ENCODE results near the gene CDSN.

Gene CDSN

GRCh38 chr6:31125162-31125561 is 4.9 kb upstream of the CDSN start:
- TF ChIP-seq CTCF (IDR thresholded peaks at IDR 0.05; ENCODE audit: low read depth, low read length, missing control alignments), result no peak
- H3K4me3 ChIP-seq (ENCODE audit: low read depth, low read length), result no peak overlapping the region
- DNase-seq (ENCODE audit: low read depth), result no peak

- no peak overlapping the region for H3K4me3 ChIP-seq (ENCODE audit: low read depth, low read length)
- DNase-seq (ENCODE audit: low read depth), result no peak
- no peak for TF ChIP-seq CTCF (IDR thresholded peaks at IDR 0.05; ENCODE audit: low read depth, low read length, missing control alignments)
Observed at GRCh38 chr6:31122791-31123706, 2.8 kb upstream of the CDSN start.

- TF ChIP-seq CTCF (IDR thresholded peaks at IDR 0.05; ENCODE audit: low read depth, low read length, missing control alignments), result no peak
- DNase-seq (ENCODE audit: low read depth), result no peak
- no peak overlapping the region for H3K4me3 ChIP-seq (ENCODE audit: low read depth, low read length)
Observed at GRCh38 chr6:31121131-31121790, 1.0 kb upstream of the CDSN start.

- no peak for TF ChIP-seq CTCF (IDR thresholded peaks at IDR 0.05; ENCODE audit: low read depth, low read length, missing control alignments)
- H3K4me3 ChIP-seq (ENCODE audit: low read depth, low read length), result no peak overlapping the region
- no peak for DNase-seq (ENCODE audit: low read depth)
Observed at GRCh38 chr6:31118178-31118577, 2.1 kb downstream of the CDSN start.

GRCh38 chr6:31116661-31117385 is 3.4 kb downstream of the CDSN start:
- no peak overlapping the region for H3K4me3 ChIP-seq (ENCODE audit: low read depth, low read length)
- no peak for DNase-seq (ENCODE audit: low read depth)
- TF ChIP-seq CTCF (IDR thresholded peaks at IDR 0.05; ENCODE audit: low read depth, low read length, missing control alignments), result no peak

- no peak for DNase-seq (ENCODE audit: low read depth)
- TF ChIP-seq CTCF (IDR thresholded peaks at IDR 0.05; ENCODE audit: low read depth, low read length, missing control alignments), result no peak
- H3K4me3 ChIP-seq (ENCODE audit: low read depth, low read length), result no peak overlapping the region
Observed at GRCh38 chr6:31115941-31116560, 4.2 kb downstream of the CDSN start.
